ENCODE results near the gene NUMB.
"Not testable (repeated sequence)": the region's sequence is repeated elsewhere in the genome, so short reads cannot be mapped to it uniquely, and the experiment has no call there.

The NUMB gene

GRCh38 chr14:73313151-73313550, 145.2 kb downstream of the NUMB start:
- no peak overlapping the region for H3K27ac ChIP-seq (replicated peaks; ENCODE audit: low read length)
- peaks cover 0 to 1% of the 10 kb centered on the region in 2 donors for H3K4me1 ChIP-seq (ENCODE audit: control insufficient read depth in 2 of 2, insufficient read depth in 1 of 2, low read depth in 1 of 2, low read length in 2 of 2)
- H2BK12ac ChIP-seq (ENCODE audit: low read length), result no peak overlapping the region
- no peaks in the 10 kb centered on the region for H3K9me3 ChIP-seq (replicated peaks in 1 of 2; ENCODE audit: control insufficient read depth in 2 of 2, insufficient read depth in 1 of 2, low read depth in 1 of 2, low read length in 2 of 2)
- DNase-seq (ENCODE audit: low spot score), result no peak
- no peaks in the 10 kb centered on the region for H3K27me3 ChIP-seq (ENCODE audit: control insufficient read depth in 3 of 3, insufficient read depth in 3 of 3, low read depth in 1 of 3, low read length in 3 of 3)
- no peak overlapping the region for H3K4me2 ChIP-seq (ENCODE audit: insufficient read depth, low read length, poor library complexity, severe bottlenecking)
- no peak overlapping the region for H3K4me3 ChIP-seq (ENCODE audit: low read length in 2 of 2)
- no CpG with 5 or more reads among the region's 4 CpGs for WGBS, 2 donors (ENCODE audit: extremely low coverage in 2 of 2, insufficient read length in 2 of 2, insufficient replicate concordance in 1 of 2)
- no peaks in the 10 kb centered on the region for H3K36me3 ChIP-seq (replicated peaks in 1 of 2; ENCODE audit: control insufficient read depth in 2 of 2, insufficient read depth in 2 of 2, low read length in 2 of 2)
- no peak overlapping the region for H2BK5ac ChIP-seq (ENCODE audit: low read length)
- no peak overlapping the region for H2AFZ ChIP-seq (ENCODE audit: low read length)
- no peak overlapping the region for H2BK15ac ChIP-seq (ENCODE audit: low read length)
- no peak overlapping the region for H3K9ac ChIP-seq (ENCODE audit: low read depth, low read length, poor library complexity)
- no peak overlapping the region for H2BK120ac ChIP-seq (ENCODE audit: low read depth, low read length)
- no peak overlapping the region for H3K23ac ChIP-seq (ENCODE audit: low read depth, low read length, poor library complexity)
- no peak overlapping the region for H2AK5ac ChIP-seq (ENCODE audit: low read depth, low read length)
- no peak overlapping the region for H3K18ac ChIP-seq (ENCODE audit: low read length)
- H3K4ac ChIP-seq (ENCODE audit: low read length), result no peak overlapping the region
- H4K8ac ChIP-seq (ENCODE audit: low read depth, low read length), result no peak overlapping the region
- H4K91ac ChIP-seq (ENCODE audit: low read depth, low read length, poor library complexity), result no peak overlapping the region
- no peaks in the 10 kb centered on the region for H3K79me1 ChIP-seq (ENCODE audit: low read depth, low read length)
- no peak overlapping the region for H3K14ac ChIP-seq (ENCODE audit: low read length)

DNA sequence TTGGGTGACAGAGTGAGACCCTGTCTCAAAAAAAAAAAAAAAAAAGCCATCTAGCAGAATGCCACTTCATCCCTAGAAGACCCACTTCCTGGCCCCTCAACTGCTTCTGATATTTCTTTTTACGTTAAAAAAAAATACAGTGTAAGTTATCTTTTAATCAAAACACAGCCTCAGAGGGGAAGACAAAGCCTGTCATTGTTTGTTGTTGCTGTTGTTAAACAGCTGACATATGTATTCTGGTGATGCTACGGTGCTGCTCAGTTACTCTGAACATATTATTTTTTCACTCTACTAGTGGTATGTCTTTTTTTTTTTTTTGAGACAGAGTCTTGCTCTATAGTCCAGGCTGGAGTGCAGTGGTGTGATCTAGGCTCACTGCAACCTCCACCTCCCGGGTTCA, 145.7 kb downstream of the NUMB start:
- Histone ChIP-seq H4K8ac (ENCODE audit: low read depth, low read length) (no peak overlapping the region), H3K4me3 (ENCODE audit: low read length in 2 of 2) (no peak overlapping the region), H2BK12ac (ENCODE audit: low read length) (no peak overlapping the region), H3K4me2 (ENCODE audit: insufficient read depth, low read length, poor library complexity, severe bottlenecking) (no peak overlapping the region), H3K9ac (ENCODE audit: low read depth, low read length, poor library complexity) (no peak overlapping the region), H2AFZ (ENCODE audit: low read length) (no peak overlapping the region), H2BK5ac (ENCODE audit: low read length) (no peak overlapping the region), H2BK15ac (ENCODE audit: low read length) (no peak overlapping the region), H2BK120ac (ENCODE audit: low read depth, low read length) (no peak overlapping the region), H3K23ac (ENCODE audit: low read depth, low read length, poor library complexity) (no peak overlapping the region), H3K27ac (replicated peaks; ENCODE audit: low read length) (no peak overlapping the region), H3K79me1 (ENCODE audit: low read depth, low read length) (no peaks in the 10 kb centered on the region), H3K9me3 (replicated peaks in 1 of 2; ENCODE audit: control insufficient read depth in 2 of 2, insufficient read depth in 1 of 2, low read depth in 1 of 2, low read length in 2 of 2) (no peaks in the 10 kb centered on the region), H2AK5ac (ENCODE audit: low read depth, low read length) (no peak overlapping the region), H3K14ac (ENCODE audit: low read length) (no peak overlapping the region), H4K91ac (ENCODE audit: low read depth, low read length, poor library complexity) (no peak overlapping the region), H3K4me1 (ENCODE audit: control insufficient read depth in 2 of 2, insufficient read depth in 1 of 2, low read depth in 1 of 2, low read length in 2 of 2) (peaks cover 0 to 1% of the 10 kb centered on the region in 2 donors), H3K4ac (ENCODE audit: low read length) (no peak overlapping the region), H3K18ac (ENCODE audit: low read length) (no peak overlapping the region), H3K27me3 (ENCODE audit: control insufficient read depth in 3 of 3, insufficient read depth in 3 of 3, low read depth in 1 of 3, low read length in 3 of 3) (no peaks in the 10 kb centered on the region), H3K36me3 (replicated peaks in 1 of 2; ENCODE audit: control insufficient read depth in 2 of 2, insufficient read depth in 2 of 2, low read length in 2 of 2) (no peaks in the 10 kb centered on the region)
- DNase-seq (ENCODE audit: low spot score), result no peak
- no CpG with 5 or more reads among the region's 3 CpGs for WGBS, 2 donors (ENCODE audit: extremely low coverage in 2 of 2, insufficient read length in 2 of 2, insufficient replicate concordance in 1 of 2)

- Histone ChIP-seq H2BK12ac (ENCODE audit: low read length) (no peak overlapping the region), H2BK5ac (ENCODE audit: low read length) (no peak overlapping the region), H4K91ac (ENCODE audit: low read depth, low read length, poor library complexity) (no peak overlapping the region), H3K23ac (ENCODE audit: low read depth, low read length, poor library complexity) (no peak overlapping the region), H3K27ac (replicated peaks; ENCODE audit: low read length) (no peak overlapping the region), H3K14ac (ENCODE audit: low read length) (no peak overlapping the region), H2BK120ac (ENCODE audit: low read depth, low read length) (no peak overlapping the region), H3K18ac (ENCODE audit: low read length) (no peak overlapping the region), H3K4me1 (ENCODE audit: control insufficient read depth in 2 of 2, insufficient read depth in 1 of 2, low read depth in 1 of 2, low read length in 2 of 2) (peaks cover 0 to 1% of the 10 kb centered on the region in 2 donors), H2AK5ac (ENCODE audit: low read depth, low read length) (no peak overlapping the region), H2BK15ac (ENCODE audit: low read length) (no peak overlapping the region), H4K8ac (ENCODE audit: low read depth, low read length) (no peak overlapping the region), H3K9me3 (replicated peaks in 1 of 2; ENCODE audit: control insufficient read depth in 2 of 2, insufficient read depth in 1 of 2, low read depth in 1 of 2, low read length in 2 of 2) (no peaks in the 10 kb centered on the region), H3K4ac (ENCODE audit: low read length) (no peak overlapping the region), H2AFZ (ENCODE audit: low read length) (no peak overlapping the region), H3K79me1 (ENCODE audit: low read depth, low read length) (no peaks in the 10 kb centered on the region), H3K36me3 (replicated peaks in 1 of 2; ENCODE audit: control insufficient read depth in 2 of 2, insufficient read depth in 2 of 2, low read length in 2 of 2) (no peaks in the 10 kb centered on the region), H3K27me3 (ENCODE audit: control insufficient read depth in 3 of 3, insufficient read depth in 3 of 3, low read depth in 1 of 3, low read length in 3 of 3) (no peaks in the 10 kb centered on the region), H3K9ac (ENCODE audit: low read depth, low read length, poor library complexity) (no peak overlapping the region), H3K4me2 (ENCODE audit: insufficient read depth, low read length, poor library complexity, severe bottlenecking) (no peak overlapping the region), H3K4me3 (ENCODE audit: low read length in 2 of 2) (no peak overlapping the region)
- WGBS, 2 donors (ENCODE audit: extremely low coverage in 2 of 2, insufficient read length in 2 of 2, insufficient replicate concordance in 1 of 2), result no CpG with 5 or more reads among the region's 2 CpGs
- DNase-seq (ENCODE audit: low spot score), result no peak
These were observed 146.7 kb downstream of the NUMB start for GRCh38 chr14:73311708-73312030.

DNA sequence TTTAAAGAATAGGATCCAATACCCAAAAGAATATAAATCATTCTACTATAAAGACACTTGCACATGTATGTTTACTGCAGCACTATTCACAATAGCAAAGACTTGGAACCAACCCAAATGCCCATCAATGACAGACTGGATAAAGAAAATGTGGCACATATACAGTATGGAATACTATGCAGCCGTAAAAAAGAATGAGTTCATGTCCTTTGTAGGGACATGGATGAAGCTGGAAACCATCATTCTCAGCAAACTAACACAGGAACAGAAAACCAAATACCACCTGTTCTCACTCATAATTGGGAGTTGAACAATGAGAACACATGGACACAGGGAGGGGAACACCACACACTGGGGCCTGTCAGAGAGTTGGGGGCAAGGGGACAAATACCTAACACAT, 149.1 kb downstream of the NUMB start:
- WGBS, 2 donors (ENCODE audit: extremely low coverage in 2 of 2, insufficient read length in 2 of 2, insufficient replicate concordance in 1 of 2), result no CpG with 5 or more reads among the region's 1 CpG
- not testable (repeated sequence) for H4K8ac ChIP-seq (ENCODE audit: low read depth, low read length)

More for the DNA sequence above, 149.1 kb downstream of the NUMB start:
- not testable (repeated sequence) for H3K23ac ChIP-seq (ENCODE audit: low read depth, low read length, poor library complexity); H3K27ac ChIP-seq (replicated peaks; ENCODE audit: low read length); H3K27me3 ChIP-seq (ENCODE audit: control insufficient read depth in 3 of 3, insufficient read depth in 3 of 3, low read depth in 1 of 3, low read length in 3 of 3); H3K4me2 ChIP-seq (ENCODE audit: insufficient read depth, low read length, poor library complexity, severe bottlenecking); H3K4ac ChIP-seq (ENCODE audit: low read length); H2AFZ ChIP-seq (ENCODE audit: low read length); DNase-seq (ENCODE audit: low spot score); H2BK120ac ChIP-seq (ENCODE audit: low read depth, low read length); H3K4me3 ChIP-seq (ENCODE audit: low read length in 2 of 2); H3K18ac ChIP-seq (ENCODE audit: low read length); H3K9ac ChIP-seq (ENCODE audit: low read depth, low read length, poor library complexity); H2BK15ac ChIP-seq (ENCODE audit: low read length); H2BK12ac ChIP-seq (ENCODE audit: low read length); H3K36me3 ChIP-seq (replicated peaks in 1 of 2; ENCODE audit: control insufficient read depth in 2 of 2, insufficient read depth in 2 of 2, low read length in 2 of 2); H4K91ac ChIP-seq (ENCODE audit: low read depth, low read length, poor library complexity); H2BK5ac ChIP-seq (ENCODE audit: low read length); H3K9me3 ChIP-seq (replicated peaks in 1 of 2; ENCODE audit: control insufficient read depth in 2 of 2, insufficient read depth in 1 of 2, low read depth in 1 of 2, low read length in 2 of 2); H3K4me1 ChIP-seq (ENCODE audit: control insufficient read depth in 2 of 2, insufficient read depth in 1 of 2, low read depth in 1 of 2, low read length in 2 of 2); H2AK5ac ChIP-seq (ENCODE audit: low read depth, low read length); H3K14ac ChIP-seq (ENCODE audit: low read length); H3K79me1 ChIP-seq (ENCODE audit: low read depth, low read length)

Measured in neuronal stem cell (in vitro differentiated cells).